ENCODE results near the gene TMEM245. TPM values are rescaled to one million over a fixed set of nuclear protein-coding genes. Genes with fewer than 3 reads are reported as not detected.

The TMEM245 gene
- total and polyA plus RNA-seq, 2 donors (not counting 1 experiment from before 2014, with no cell fraction given), result 48.2 to 48.8 TPM

DNA sequence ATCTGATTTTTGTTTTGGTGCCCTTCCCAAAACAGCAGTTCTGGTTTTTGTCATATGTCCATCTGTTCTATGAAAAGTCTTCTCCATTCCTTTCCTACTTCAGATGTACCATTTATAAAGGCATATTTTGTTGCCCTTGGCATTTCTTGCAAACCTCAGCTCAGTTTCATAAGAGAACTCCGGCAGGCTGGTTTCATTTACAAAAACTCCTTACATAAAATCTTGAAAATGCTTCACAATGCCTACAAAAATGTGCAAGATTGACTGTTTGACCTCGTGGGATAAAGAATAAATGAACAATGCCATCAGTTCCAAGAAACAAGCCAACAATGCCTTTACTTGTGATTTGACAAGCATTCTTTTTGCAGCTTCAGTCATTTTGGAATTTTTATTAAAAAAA lies 67.3 kb downstream of the TMEM245 start:
- no peaks in the 10 kb centered on the region for H3K79me2 ChIP-seq (ENCODE audit: control insufficient read depth, insufficient read depth, low read length)
- no peak overlapping the region for H3K4me3 ChIP-seq (replicated peaks in 1 of 4; ENCODE audit: control extremely low read depth in 1 of 4, insufficient read depth in 1 of 4, low read depth in 3 of 4, low read length in 4 of 4)
- TF ChIP-seq EZH2 (IDR thresholded peaks at IDR 0.05; ENCODE audit: low read length, missing control alignments), result no peak
- TF ChIP-seq, protein P1, sequence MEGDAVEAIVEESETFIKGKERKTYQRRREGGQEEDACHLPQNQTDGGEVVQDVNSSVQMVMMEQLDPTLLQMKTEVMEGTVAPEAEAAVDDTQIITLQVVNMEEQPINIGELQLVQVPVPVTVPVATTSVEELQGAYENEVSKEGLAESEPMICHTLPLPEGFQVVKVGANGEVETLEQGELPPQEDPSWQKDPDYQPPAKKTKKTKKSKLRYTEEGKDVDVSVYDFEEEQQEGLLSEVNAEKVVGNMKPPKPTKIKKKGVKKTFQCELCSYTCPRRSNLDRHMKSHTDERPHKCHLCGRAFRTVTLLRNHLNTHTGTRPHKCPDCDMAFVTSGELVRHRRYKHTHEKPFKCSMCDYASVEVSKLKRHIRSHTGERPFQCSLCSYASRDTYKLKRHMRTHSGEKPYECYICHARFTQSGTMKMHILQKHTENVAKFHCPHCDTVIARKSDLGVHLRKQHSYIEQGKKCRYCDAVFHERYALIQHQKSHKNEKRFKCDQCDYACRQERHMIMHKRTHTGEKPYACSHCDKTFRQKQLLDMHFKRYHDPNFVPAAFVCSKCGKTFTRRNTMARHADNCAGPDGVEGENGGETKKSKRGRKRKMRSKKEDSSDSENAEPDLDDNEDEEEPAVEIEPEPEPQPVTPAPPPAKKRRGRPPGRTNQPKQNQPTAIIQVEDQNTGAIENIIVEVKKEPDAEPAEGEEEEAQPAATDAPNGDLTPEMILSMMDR (conservative IDR thresholded peaks at IDR 0.05 in 1 of 2, IDR thresholded peaks at IDR 0.05 in 1 of 2; ENCODE audit: low read depth in 1 of 2, low read length in 2 of 2), result no peak
- no peak overlapping the region for H3K27ac ChIP-seq (ENCODE audit: insufficient read depth, low read length)
- H4K20me1 ChIP-seq (ENCODE audit: control insufficient read depth, extremely low read depth, insufficient read depth, low read length), result no peaks in the 10 kb centered on the region
- H3K9me3 ChIP-seq (ENCODE audit: control insufficient read depth, insufficient read depth, low read depth, low read length), result no peaks in the 10 kb centered on the region
- H3K27me3 ChIP-seq (ENCODE audit: control insufficient read depth, insufficient read depth, low read length), result no peaks in the 10 kb centered on the region
- H3K9ac ChIP-seq (ENCODE audit: insufficient read depth, low read length), result no peak overlapping the region
- peak in 1 of 2 donors; percentile 79 for DNase-seq (ENCODE audit: low read depth in 2 of 2)
- H3K4me2 ChIP-seq (ENCODE audit: extremely low read depth, insufficient read depth, low read length), result no peak overlapping the region
- H3K36me3 ChIP-seq (ENCODE audit: control insufficient read depth, insufficient read depth, low read length), result peaks cover 6% of the 10 kb centered on the region
- H3K4me1 ChIP-seq (ENCODE audit: control insufficient read depth, extremely low read depth, insufficient read depth, low read length), result no peaks in the 10 kb centered on the region
- H2AFZ ChIP-seq (ENCODE audit: low read length), result no peak overlapping the region

DNA sequence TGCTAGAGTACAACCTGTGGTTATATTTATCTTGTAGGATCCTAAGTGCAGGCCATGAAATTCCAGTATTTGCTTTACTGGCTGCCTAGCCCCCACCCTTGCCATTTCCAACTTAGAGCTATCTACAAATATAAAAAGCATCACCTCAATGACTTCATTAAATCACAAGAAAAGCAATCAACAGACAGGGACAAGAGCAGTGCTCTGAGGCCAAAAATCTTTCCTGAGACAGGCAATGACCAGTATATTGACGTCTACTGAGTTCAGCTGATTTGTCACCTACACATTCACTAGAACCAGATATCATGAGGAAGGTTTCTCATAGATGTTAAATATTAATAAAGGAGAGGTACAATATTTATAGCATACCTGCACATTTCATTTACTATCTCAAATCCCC lies 68.0 kb downstream of the TMEM245 start:
- H3K27ac ChIP-seq (ENCODE audit: insufficient read depth, low read length), result no peak overlapping the region
- no peaks in the 10 kb centered on the region for H4K20me1 ChIP-seq (ENCODE audit: control insufficient read depth, extremely low read depth, insufficient read depth, low read length)
- H3K27me3 ChIP-seq (ENCODE audit: control insufficient read depth, insufficient read depth, low read length), result no peaks in the 10 kb centered on the region
- no peak overlapping the region for H3K9ac ChIP-seq (ENCODE audit: insufficient read depth, low read length)
- no peak overlapping the region for H3K4me3 ChIP-seq (replicated peaks in 1 of 4; ENCODE audit: control extremely low read depth in 1 of 4, insufficient read depth in 1 of 4, low read depth in 3 of 4, low read length in 4 of 4)
- no peak for DNase-seq (ENCODE audit: low read depth in 2 of 2)
- peaks cover 7% of the 10 kb centered on the region for H3K36me3 ChIP-seq (ENCODE audit: control insufficient read depth, insufficient read depth, low read length)
- no peak overlapping the region for H3K4me2 ChIP-seq (ENCODE audit: extremely low read depth, insufficient read depth, low read length)
- H2AFZ ChIP-seq (ENCODE audit: low read length), result no peak overlapping the region
- TF ChIP-seq, protein P1 (conservative IDR thresholded peaks at IDR 0.05 in 1 of 2, IDR thresholded peaks at IDR 0.05 in 1 of 2; ENCODE audit: low read depth in 1 of 2, low read length in 2 of 2), result no peak
- no peak for TF ChIP-seq EZH2 (IDR thresholded peaks at IDR 0.05; ENCODE audit: low read length, missing control alignments)
- H3K9me3 ChIP-seq (ENCODE audit: control insufficient read depth, insufficient read depth, low read depth, low read length), result no peaks in the 10 kb centered on the region
- no peaks in the 10 kb centered on the region for H3K79me2 ChIP-seq (ENCODE audit: control insufficient read depth, insufficient read depth, low read length)
- H3K4me1 ChIP-seq (ENCODE audit: control insufficient read depth, extremely low read depth, insufficient read depth, low read length), result no peaks in the 10 kb centered on the region

DNA sequence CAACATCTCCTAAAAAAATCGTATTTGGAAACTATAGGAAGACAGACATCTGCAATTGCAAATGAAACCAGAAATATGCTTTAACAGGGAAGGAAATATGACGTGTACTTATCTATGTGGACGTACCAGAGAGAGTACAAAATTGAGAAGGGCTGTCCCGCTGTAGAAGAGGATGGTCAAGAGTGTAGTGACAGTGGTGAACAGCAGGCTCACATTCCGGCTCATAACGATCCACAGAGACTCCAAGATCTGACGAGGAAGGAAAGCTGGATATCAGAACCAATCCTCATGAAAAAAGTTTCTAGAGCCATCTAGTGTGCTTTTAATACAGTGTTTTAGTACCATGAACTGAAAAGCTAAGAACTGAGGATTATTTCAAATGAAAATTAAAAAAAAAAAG lies 69.3 kb downstream of the TMEM245 start:
- no peak for TF ChIP-seq EZH2 (IDR thresholded peaks at IDR 0.05; ENCODE audit: low read length, missing control alignments)
- TF ChIP-seq, protein P1 (conservative IDR thresholded peaks at IDR 0.05 in 1 of 2, IDR thresholded peaks at IDR 0.05 in 1 of 2; ENCODE audit: low read depth in 1 of 2, low read length in 2 of 2), result no peak
- H2AFZ ChIP-seq (ENCODE audit: low read length), result no peak overlapping the region
- peaks cover 5% of the 10 kb centered on the region for H3K36me3 ChIP-seq (ENCODE audit: control insufficient read depth, insufficient read depth, low read length)

More for the DNA sequence above, 69.3 kb downstream of the TMEM245 start:
- no peaks in the 10 kb centered on the region for H3K4me1 ChIP-seq (ENCODE audit: control insufficient read depth, extremely low read depth, insufficient read depth, low read length)
- no peak overlapping the region for H3K4me2 ChIP-seq (ENCODE audit: extremely low read depth, insufficient read depth, low read length)
- DNase-seq (ENCODE audit: low read depth in 2 of 2), result no peak
- H3K27me3 ChIP-seq (ENCODE audit: control insufficient read depth, insufficient read depth, low read length), result no peaks in the 10 kb centered on the region
- no peaks in the 10 kb centered on the region for H4K20me1 ChIP-seq (ENCODE audit: control insufficient read depth, extremely low read depth, insufficient read depth, low read length)
- H3K79me2 ChIP-seq (ENCODE audit: control insufficient read depth, insufficient read depth, low read length), result no peaks in the 10 kb centered on the region
- H3K4me3 ChIP-seq (replicated peaks in 1 of 4; ENCODE audit: control extremely low read depth in 1 of 4, insufficient read depth in 1 of 4, low read depth in 3 of 4, low read length in 4 of 4), result no peak overlapping the region
- no peaks in the 10 kb centered on the region for H3K9me3 ChIP-seq (ENCODE audit: control insufficient read depth, insufficient read depth, low read depth, low read length)
- H3K27ac ChIP-seq (ENCODE audit: insufficient read depth, low read length), result no peak overlapping the region
- H3K9ac ChIP-seq (ENCODE audit: insufficient read depth, low read length), result no peak overlapping the region
